ENCODE data around the gene EPHA7. TPM values are rescaled to one million over a fixed set of nuclear protein-coding genes. Genes with fewer than 3 reads are reported as not detected.

EPHA7 gene
- total RNA-seq, 4 donors from 2014 or later = 0.07 to 0.88 (median 0.14) TPM

DNA sequence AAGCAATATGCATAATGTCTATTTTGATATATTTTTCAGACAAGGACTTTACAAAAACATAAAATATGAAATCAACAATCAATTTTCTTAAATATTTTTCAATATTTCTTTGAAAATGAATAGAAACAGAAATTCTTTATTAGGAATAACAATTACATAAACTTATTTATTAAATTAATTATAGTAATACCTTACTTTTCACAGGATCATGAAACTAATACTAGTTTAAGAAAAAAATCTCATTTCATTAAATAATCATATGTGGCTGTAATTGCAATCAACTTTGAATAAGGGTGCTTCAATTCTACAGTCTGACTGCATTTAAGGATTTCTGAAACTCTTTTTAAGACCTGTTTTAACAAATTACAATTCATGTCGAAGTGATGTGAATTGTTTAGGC is 26.6 kb downstream of the EPHA7 start:
- no peaks in the 10 kb centered on the region for H3K4me1 ChIP-seq
- no peak overlapping the region for H3K4me3 ChIP-seq
- H3K27ac ChIP-seq = no peak overlapping the region
- no peak for ATAC-seq
- TF ChIP-seq POLR2A (IDR thresholded peaks at IDR 0.05) = no peak
- TF ChIP-seq, protein P1, sequence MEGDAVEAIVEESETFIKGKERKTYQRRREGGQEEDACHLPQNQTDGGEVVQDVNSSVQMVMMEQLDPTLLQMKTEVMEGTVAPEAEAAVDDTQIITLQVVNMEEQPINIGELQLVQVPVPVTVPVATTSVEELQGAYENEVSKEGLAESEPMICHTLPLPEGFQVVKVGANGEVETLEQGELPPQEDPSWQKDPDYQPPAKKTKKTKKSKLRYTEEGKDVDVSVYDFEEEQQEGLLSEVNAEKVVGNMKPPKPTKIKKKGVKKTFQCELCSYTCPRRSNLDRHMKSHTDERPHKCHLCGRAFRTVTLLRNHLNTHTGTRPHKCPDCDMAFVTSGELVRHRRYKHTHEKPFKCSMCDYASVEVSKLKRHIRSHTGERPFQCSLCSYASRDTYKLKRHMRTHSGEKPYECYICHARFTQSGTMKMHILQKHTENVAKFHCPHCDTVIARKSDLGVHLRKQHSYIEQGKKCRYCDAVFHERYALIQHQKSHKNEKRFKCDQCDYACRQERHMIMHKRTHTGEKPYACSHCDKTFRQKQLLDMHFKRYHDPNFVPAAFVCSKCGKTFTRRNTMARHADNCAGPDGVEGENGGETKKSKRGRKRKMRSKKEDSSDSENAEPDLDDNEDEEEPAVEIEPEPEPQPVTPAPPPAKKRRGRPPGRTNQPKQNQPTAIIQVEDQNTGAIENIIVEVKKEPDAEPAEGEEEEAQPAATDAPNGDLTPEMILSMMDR (IDR thresholded peaks at IDR 0.05 in 4 of 5, conservative IDR thresholded peaks at IDR 0.05 in 1 of 5) = no peak
- no peaks in the 10 kb centered on the region for H3K36me3 ChIP-seq
- no peak for DNase-seq
- no peaks in the 10 kb centered on the region for H3K9me3 ChIP-seq
- intact Hi-C loops (cut with DNase I; ENCODE audit: low total_unique reads) = no loop called here
- in situ Hi-C loops (cut with MboI; ENCODE audit: low sequenced_read_pairs in 4 of 4) = no loop called here
- no peaks in the 10 kb centered on the region for H3K27me3 ChIP-seq

DNA sequence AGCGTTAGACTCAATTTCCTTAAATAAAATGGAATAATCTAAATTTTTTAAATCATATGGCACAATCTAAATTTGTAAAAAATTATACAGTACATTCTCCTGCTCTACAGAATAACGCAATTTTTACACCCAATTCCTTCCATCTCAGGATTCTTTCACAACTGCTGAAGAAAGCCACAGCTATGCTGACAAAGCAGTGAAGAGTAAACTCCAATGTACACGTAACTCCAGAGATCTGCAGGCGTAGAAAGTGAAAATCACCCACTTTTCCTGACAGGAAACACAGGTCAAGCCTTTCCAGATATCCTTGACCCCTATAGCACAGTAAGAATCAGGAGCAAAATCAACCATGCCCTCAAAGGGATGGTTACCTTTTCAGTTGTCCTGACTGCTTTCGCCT is 27.4 kb downstream of the EPHA7 start:
- ATAC-seq (no peak), DNase-seq (no peak)
- Histone ChIP-seq H3K27ac (no peak overlapping the region), H3K4me3 (no peak overlapping the region), H3K27me3 (no peaks in the 10 kb centered on the region), H3K9me3 (no peaks in the 10 kb centered on the region), H3K36me3 (no peaks in the 10 kb centered on the region), H3K4me1 (no peaks in the 10 kb centered on the region)
- TF ChIP-seq, protein P1 (IDR thresholded peaks at IDR 0.05 in 4 of 5, conservative IDR thresholded peaks at IDR 0.05 in 1 of 5) = no peak
- TF ChIP-seq POLR2A (IDR thresholded peaks at IDR 0.05) = no peak
- intact Hi-C loops (cut with DNase I; ENCODE audit: low total_unique reads) (no loop called here), in situ Hi-C loops (cut with MboI; ENCODE audit: low sequenced_read_pairs in 4 of 4) (no loop called here)

DNA sequence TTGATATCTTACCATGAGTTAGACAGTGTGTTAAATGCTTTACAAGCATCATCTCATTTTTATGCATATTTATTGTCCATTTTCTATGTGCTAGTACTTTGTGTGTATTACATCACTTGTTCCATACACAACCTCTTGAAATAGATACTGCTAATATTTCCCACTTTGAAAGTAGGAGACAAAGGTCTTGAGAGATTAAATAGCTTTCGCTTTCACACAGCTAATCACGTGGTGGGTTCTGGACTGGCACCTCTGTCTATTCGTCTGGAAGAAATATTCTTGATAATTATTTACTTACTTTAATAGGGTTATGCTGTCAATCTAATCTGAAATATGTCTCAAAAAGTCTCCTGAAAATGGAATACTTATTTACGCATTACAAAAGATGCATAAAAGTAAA is 30.2 kb downstream of the EPHA7 start:
- H3K27me3 ChIP-seq = no peaks in the 10 kb centered on the region
- H3K4me3 ChIP-seq = no peak overlapping the region
- no peaks in the 10 kb centered on the region for H3K36me3 ChIP-seq
- no peak for DNase-seq
- in situ Hi-C loops (cut with MboI; ENCODE audit: low sequenced_read_pairs in 4 of 4) (no loop called here), intact Hi-C loops (cut with DNase I; ENCODE audit: low total_unique reads) (no loop called here)
- ATAC-seq = no peak
- TF ChIP-seq, protein P1 (IDR thresholded peaks at IDR 0.05 in 4 of 5, conservative IDR thresholded peaks at IDR 0.05 in 1 of 5) = no peak
- no peak for TF ChIP-seq POLR2A (IDR thresholded peaks at IDR 0.05)
- H3K9me3 ChIP-seq = no peaks in the 10 kb centered on the region
- H3K27ac ChIP-seq = no peak overlapping the region
- H3K4me1 ChIP-seq = no peaks in the 10 kb centered on the region

DNA sequence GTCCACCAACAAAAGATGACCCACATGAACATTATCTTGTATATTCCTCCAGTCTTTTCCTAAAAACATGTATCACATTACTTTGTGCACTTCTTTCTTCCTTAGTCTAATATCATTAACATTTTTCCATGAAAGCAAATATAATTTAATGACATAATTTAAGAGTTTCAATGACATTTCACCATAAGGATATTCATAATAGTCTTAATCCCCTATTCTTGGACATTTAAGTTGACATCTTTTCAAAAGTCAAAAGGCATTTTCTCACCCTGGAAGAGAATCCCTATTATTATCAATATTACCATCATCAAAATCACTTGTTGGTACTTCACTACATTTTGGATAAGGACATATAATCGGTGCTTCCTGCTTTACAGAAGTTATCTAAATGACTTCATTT is 31.3 kb downstream of the EPHA7 start:
- Histone ChIP-seq H3K4me1 (no peaks in the 10 kb centered on the region), H3K27ac (no peak overlapping the region), H3K27me3 (no peaks in the 10 kb centered on the region), H3K36me3 (no peaks in the 10 kb centered on the region), H3K4me3 (no peak overlapping the region), H3K9me3 (no peaks in the 10 kb centered on the region)
- ATAC-seq (no peak), DNase-seq (no peak)
- in situ Hi-C loops (cut with MboI; ENCODE audit: low sequenced_read_pairs in 4 of 4) = no loop called here
- intact Hi-C loops (cut with DNase I; ENCODE audit: low total_unique reads) = no loop called here
- TF ChIP-seq POLR2A (IDR thresholded peaks at IDR 0.05) = no peak
- TF ChIP-seq, protein P1 (IDR thresholded peaks at IDR 0.05 in 4 of 5, conservative IDR thresholded peaks at IDR 0.05 in 1 of 5) = no peak

DNA sequence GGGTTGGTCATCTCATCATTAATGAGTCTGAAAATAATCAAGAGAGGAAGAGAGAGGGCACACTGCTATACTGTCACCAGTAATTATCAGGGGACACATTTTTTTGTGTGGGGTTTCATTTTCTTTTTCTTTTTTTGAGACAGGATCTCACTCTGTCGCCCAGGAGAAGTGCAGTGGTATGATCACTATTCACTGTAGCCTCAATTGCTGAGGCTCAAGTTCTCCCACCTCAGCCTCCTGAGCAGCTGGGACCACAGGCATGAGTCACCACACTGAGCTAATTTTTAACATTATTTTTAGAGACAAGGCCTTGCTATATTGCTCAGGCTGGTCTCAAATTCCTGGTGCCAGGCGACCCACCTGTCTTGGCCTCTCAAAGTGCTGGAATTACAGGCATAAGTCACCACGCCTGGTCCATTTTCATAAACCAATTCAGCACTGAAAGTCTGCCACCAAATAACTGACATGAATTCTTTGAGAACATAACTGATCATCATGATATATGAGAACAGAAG is 43.3 kb downstream of the EPHA7 start:
- TF ChIP-seq, protein P1 (IDR thresholded peaks at IDR 0.05 in 4 of 5, conservative IDR thresholded peaks at IDR 0.05 in 1 of 5) = no peak
- no peak for TF ChIP-seq POLR2A (IDR thresholded peaks at IDR 0.05)
- H3K27me3 ChIP-seq = no peaks in the 10 kb centered on the region
- H3K9me3 ChIP-seq = no peaks in the 10 kb centered on the region
- ATAC-seq (no peak), DNase-seq (no peak)
- in situ Hi-C loops (cut with MboI; ENCODE audit: low sequenced_read_pairs in 4 of 4) = no loop called here
- H3K36me3 ChIP-seq = no peaks in the 10 kb centered on the region
- intact Hi-C loops (cut with DNase I; ENCODE audit: low total_unique reads) = no loop called here
- H3K4me3 ChIP-seq = no peak overlapping the region
- no peak overlapping the region for H3K27ac ChIP-seq
- no peaks in the 10 kb centered on the region for H3K4me1 ChIP-seq
